ENCODE data around the gene ZNF182.
"Not testable (repeated sequence)": the region's sequence is repeated elsewhere in the genome, so short reads cannot be mapped to it uniquely, and the experiment has no call there.

ZNF182 gene

DNA sequence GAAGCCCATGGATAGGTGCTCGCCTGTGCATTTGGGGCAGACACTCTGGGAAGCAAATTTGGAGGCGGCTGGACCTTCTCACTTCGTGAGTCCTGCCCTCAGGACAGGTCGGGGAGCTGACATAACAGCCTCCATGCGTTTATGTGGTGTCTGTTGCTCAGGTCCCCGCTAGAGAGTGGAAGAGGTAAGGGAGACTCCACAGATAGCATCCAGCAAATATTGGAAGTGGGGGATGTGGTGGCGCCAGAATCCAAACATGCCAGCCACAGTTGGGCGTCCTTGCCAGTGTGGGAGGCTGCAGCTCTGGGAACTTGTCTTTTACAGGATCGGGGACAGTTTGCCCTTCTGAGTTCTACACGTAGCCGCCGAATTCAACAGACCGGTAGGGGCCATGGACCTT is 47.8 kb downstream of the ZNF182 start:
- no peak overlapping the region for H3K27ac Mint-ChIP-seq
- no peaks in the 10 kb centered on the region for H3K36me3 Mint-ChIP-seq (ENCODE audit: low read depth)
- peaks cover 65% of the 10 kb centered on the region for H3K9me3 Mint-ChIP-seq
- DNase-seq, result no peak
- no peak overlapping the region for H3K4me3 Mint-ChIP-seq
- TF ChIP-seq, protein P1, sequence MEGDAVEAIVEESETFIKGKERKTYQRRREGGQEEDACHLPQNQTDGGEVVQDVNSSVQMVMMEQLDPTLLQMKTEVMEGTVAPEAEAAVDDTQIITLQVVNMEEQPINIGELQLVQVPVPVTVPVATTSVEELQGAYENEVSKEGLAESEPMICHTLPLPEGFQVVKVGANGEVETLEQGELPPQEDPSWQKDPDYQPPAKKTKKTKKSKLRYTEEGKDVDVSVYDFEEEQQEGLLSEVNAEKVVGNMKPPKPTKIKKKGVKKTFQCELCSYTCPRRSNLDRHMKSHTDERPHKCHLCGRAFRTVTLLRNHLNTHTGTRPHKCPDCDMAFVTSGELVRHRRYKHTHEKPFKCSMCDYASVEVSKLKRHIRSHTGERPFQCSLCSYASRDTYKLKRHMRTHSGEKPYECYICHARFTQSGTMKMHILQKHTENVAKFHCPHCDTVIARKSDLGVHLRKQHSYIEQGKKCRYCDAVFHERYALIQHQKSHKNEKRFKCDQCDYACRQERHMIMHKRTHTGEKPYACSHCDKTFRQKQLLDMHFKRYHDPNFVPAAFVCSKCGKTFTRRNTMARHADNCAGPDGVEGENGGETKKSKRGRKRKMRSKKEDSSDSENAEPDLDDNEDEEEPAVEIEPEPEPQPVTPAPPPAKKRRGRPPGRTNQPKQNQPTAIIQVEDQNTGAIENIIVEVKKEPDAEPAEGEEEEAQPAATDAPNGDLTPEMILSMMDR (IDR thresholded peaks at IDR 0.05), result no peak
- H3K27me3 Mint-ChIP-seq (ENCODE audit: low read depth, poor library complexity), result no peaks in the 10 kb centered on the region
- no peaks in the 10 kb centered on the region for H3K4me1 Mint-ChIP-seq

DNA sequence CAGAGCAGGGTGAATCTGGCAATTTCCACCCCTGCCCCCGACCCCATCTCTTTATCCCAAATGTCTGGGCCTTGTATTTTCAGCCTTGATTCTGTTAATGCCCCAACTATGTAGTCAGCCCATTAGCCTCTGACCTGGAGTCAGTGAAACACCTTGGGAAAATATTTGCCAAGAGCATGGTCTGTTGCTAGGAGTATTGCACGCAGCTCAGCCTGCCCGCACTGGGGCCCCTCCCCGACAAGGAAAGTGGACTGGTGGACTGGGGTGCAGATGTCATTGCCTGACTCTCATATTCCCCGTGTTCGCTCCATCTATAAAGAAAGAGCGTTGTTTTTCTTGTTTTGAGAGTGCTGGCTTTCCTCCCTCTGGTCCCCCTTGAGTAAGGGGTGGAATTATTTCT is 48.5 kb downstream of the ZNF182 start:
- not testable (repeated sequence) for H3K4me3 Mint-ChIP-seq; H3K27ac Mint-ChIP-seq; H3K36me3 Mint-ChIP-seq (ENCODE audit: low read depth); H3K27me3 Mint-ChIP-seq (ENCODE audit: low read depth, poor library complexity); DNase-seq; H3K4me1 Mint-ChIP-seq
- H3K9me3 Mint-ChIP-seq, result peaks cover 66% of the 10 kb centered on the region

GRCh38 chrX:47941423-47941822 is 62.4 kb downstream of the ZNF182 start:
- no peak for DNase-seq
- peaks cover 66% of the 10 kb centered on the region for H3K9me3 Mint-ChIP-seq
- peaks cover 11% of the 10 kb centered on the region for H3K27me3 Mint-ChIP-seq (ENCODE audit: low read depth, poor library complexity)
- no peaks in the 10 kb centered on the region for H3K36me3 Mint-ChIP-seq (ENCODE audit: low read depth)
- no peak overlapping the region for H3K27ac Mint-ChIP-seq
- peaks cover 1% of the 10 kb centered on the region for H3K4me1 Mint-ChIP-seq
- TF ChIP-seq, protein P1 (IDR thresholded peaks at IDR 0.05), result no peak
- no peak overlapping the region for H3K4me3 Mint-ChIP-seq

- no peak overlapping the region for H3K27ac Mint-ChIP-seq
- no peak overlapping the region for H3K4me3 Mint-ChIP-seq
- peaks cover 11% of the 10 kb centered on the region for H3K27me3 Mint-ChIP-seq (ENCODE audit: low read depth, poor library complexity)
- DNase-seq, result no peak
- H3K36me3 Mint-ChIP-seq (ENCODE audit: low read depth), result no peaks in the 10 kb centered on the region
- TF ChIP-seq, protein P1 (IDR thresholded peaks at IDR 0.05), result no peak
- H3K9me3 Mint-ChIP-seq, result peaks cover 69% of the 10 kb centered on the region
- peaks cover 5% of the 10 kb centered on the region for H3K4me1 Mint-ChIP-seq
Measured at GRCh38 chrX:47940448-47940847, 63.3 kb downstream of the ZNF182 start.

DNA sequence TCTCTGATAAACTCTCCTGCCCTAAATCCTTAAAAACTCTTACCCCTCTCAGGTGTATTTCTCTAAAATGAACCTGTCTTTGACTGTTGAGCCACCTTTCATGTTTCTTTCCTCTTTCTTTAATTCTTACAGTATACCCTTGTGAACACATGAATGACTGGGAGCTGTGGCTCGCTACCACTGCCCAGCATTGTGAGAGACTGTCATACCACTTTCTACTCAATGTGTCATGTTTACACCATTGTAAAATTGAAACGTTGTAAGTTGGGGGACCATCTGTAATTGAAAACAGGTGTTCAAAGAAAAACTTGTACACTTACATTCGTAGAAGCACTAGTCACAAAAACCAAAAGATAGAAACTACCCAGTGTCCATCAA is 66.9 kb downstream of the ZNF182 start:
- no peak for DNase-seq

GRCh38 chrX:47936224-47936939 is 67.4 kb downstream of the ZNF182 start:
- DNase-seq, result no peak
- TF ChIP-seq, protein P1 (IDR thresholded peaks at IDR 0.05), result no peak
- peak overlapping the region; percentile 56 for H3K4me3 Mint-ChIP-seq
- no peaks in the 10 kb centered on the region for H3K36me3 Mint-ChIP-seq (ENCODE audit: low read depth)
- no peak overlapping the region for H3K27ac Mint-ChIP-seq
- H3K4me1 Mint-ChIP-seq, result peaks cover 5% of the 10 kb centered on the region
- H3K27me3 Mint-ChIP-seq (ENCODE audit: low read depth, poor library complexity), result peaks cover 3% of the 10 kb centered on the region
- H3K9me3 Mint-ChIP-seq, result peaks cover 62% of the 10 kb centered on the region

More for the DNA sequence above, 66.9 kb downstream of the ZNF182 start:
- TF ChIP-seq, protein P1 (IDR thresholded peaks at IDR 0.05), result no peak
- Mint-ChIP-seq H3K36me3 (ENCODE audit: low read depth) (no peaks in the 10 kb centered on the region), H3K4me3 (no peak overlapping the region), H3K27ac (no peak overlapping the region), H3K9me3 (peaks cover 64% of the 10 kb centered on the region), H3K27me3 (ENCODE audit: low read depth, poor library complexity) (peaks cover 5% of the 10 kb centered on the region), H3K4me1 (peaks cover 5% of the 10 kb centered on the region)

All from nephron progenitor cell (in vitro differentiated cells).